ENCODE results near the gene FRZB.
"Not testable (repeated sequence)": the region's sequence is repeated elsewhere in the genome, so short reads cannot be mapped to it uniquely, and the experiment has no call there.

FRZB gene

GRCh38 chr2:182887753-182888415 lies 21.4 kb upstream of the FRZB start:
- no peak for DNase-seq

DNA sequence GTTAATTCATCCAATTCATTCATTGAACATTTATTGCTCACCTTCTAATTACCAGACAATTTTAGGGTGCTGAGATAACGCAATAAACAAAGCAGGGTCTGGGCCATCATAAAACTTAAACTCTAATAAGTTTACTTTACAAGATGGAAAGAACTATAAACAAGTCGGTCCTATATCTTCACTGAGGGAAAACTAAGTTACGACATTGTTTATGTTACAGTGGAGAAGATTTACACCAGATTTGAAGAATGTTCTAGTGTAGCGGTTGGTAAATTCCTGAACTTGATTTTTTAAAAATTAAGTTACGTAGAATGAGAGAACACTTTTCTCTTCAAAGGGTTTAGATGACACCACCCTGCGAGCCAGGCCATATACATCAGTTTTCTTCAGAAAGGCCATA lies 20.7 kb upstream of the FRZB start:
- DNase-seq: no peak

GRCh38 chr2:182885771-182886170 lies 19.3 kb upstream of the FRZB start:
- DNase-seq: no peak

- DNase-seq: no peak
Observed at GRCh38 chr2:182883451-182883850, 17.0 kb upstream of the FRZB start.

- not testable (repeated sequence) for DNase-seq
Observed at GRCh38 chr2:182880100-182880499, 13.7 kb upstream of the FRZB start.

DNA sequence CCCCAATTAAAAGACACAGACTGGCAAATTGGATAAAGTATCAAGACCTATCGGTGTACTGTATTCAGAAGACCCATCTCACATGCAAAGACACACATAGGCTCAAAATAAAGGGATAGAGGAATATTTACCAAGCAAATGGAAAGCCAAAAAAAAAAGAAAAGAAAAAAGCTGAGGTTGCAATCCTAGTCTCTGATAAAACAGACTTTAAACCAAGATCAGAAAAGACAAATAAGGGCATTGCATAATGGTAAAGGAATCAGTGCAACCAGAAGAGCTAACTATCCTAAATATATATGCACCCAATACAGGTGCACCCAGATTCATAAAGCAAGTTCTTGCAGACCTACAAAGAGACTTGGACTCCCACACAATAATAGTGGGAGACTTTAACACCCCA lies 10.2 kb upstream of the FRZB start:
- not testable (repeated sequence) for DNase-seq

DNA sequence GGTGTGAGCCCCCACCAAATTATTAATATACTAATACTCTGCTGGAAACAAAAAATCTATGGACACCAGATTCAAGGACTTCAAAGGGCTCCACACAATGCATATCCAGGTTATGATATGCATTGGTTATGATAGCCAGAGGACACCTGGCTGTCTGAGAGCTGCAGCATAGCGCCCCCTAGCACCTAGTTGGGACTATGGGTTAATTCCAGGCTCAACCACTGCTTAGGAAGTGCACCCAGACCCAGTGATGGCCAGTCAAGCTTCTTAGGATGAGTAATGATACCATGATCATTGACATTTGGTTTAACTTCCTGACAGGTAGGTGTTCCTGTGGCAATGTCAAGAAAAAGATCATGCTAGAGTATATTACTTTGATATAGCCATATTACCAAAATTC lies 3.8 kb upstream of the FRZB start:
- peak in 1 of 2 experiments; percentile 6 for DNase-seq

GRCh38 chr2:182868054-182868796 lies 1.8 kb upstream of the FRZB start:
- no peak for DNase-seq

DNA sequence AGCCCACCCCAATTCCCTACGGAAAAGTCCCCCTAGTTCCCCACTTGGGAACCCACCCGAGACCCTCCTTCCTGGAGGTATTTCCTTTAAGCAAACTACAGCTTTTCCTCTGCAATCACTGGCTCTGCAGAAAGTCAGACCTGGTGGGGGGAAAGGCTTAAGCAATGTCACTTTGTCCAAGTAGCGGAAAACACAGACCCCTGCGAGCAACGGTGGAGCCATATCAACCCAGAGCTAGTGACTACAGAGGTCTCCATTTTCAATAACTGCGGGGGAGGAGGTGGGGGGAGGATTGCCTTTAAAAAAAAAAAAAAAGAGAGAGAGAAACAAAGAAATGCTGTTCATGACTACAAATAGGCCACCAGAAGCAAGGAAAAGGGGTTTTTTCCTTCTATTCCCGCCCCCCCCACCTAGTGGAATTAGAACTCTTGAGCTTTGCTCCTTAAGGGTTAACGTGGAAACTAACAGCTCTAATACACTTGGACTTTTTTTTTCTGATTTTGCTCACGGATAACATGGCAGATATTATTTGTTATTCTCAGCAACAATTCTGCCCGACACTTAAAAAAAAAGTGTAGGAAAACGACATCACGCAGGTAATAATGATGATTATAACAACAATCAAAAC lies 1.1 kb upstream of the FRZB start:
- DNase-seq: no peak

- no peak for DNase-seq
Observed at GRCh38 chr2:182866095-182866460, 359 bp downstream of the FRZB start.

DNA sequence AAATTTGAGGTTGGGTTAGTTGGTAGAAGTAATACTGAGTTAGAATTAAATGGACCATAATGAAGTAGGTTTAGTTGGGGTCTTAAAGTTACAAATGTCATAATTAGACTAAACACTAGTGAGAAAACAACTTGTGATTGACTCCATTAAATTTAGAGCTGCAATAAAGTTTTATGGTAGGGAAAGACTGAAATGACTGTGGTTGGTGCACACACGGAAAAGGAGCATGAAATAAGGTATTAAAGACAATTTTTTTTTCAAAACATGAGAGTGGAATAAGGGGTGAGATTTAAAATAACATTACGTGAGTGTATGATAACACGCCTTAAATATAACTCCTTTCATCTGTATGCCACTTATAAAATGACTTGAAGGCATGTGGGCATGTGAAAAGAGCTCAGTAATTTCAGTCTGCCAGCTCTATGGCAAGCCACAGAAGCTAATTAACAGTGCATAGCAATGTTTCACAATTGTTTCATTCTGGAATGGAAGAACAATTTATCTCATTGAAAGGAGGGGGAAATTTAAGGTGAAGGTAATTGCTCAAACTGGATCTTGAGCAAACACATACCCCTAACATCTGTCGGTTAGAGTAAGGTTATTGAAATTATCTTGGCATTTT lies 1.4 kb downstream of the FRZB start:
- no peak for DNase-seq

DNA sequence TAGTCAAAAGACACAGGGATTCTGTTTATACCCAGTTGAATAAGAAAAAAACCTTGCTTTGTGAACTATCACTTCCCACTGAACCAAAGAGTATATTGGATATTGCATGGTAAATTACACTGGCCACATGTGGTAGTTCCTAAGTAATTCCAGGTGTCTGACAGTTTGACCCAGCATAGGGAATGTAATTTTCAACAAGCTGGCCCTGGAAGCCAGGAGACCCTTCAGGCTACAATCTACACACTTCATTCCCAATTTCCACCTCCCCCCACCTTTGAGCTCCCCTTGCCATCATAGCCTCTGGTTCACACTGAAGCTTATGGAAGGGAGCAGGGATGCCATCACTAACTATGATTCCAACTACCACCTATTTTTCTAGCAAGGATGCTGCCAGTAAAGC lies 2.8 kb downstream of the FRZB start:
- no peak for DNase-seq

DNA sequence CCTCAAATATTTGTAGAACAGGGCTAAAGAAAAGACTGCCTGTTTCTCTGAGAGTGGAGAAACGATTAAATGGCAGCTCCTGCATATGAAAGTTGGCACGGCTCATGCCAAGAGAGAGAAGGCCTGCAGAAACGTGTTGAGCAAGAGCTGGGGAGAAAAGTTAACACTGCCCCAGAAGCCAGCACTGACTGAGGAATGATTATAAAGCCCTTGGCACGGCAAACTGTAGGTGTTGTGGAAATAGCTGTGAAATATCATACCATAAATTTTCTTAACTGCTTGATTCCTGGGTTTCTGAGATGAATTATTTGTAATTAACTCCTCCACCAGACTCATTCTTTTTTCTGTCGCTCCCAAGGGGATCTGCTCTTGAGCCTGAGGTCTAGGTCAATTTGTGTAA lies 4.3 kb downstream of the FRZB start:
- DNase-seq: no peak

DNA sequence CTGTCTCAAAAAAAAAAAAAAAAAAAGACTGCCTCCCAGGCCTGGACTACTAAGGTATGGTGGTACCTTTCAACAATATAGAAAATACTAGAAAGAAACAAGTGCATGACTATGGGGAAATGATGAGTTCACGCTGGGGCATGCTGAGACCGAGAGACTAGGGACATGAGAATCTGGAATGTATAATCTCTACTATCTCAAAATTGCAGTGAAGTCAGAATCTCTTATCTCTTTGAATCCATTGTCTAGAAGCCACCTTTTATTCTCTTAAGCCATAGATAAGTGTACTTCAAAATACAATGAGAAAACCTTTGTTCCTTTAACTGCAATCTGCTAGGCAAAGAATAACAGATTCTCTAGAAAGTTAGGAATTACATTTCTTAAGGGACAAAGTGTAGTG lies 5.6 kb downstream of the FRZB start:
- DNase-seq: no peak

- DNase-seq: no peak
Observed at GRCh38 chr2:182858671-182859070, 7.8 kb downstream of the FRZB start.

DNA sequence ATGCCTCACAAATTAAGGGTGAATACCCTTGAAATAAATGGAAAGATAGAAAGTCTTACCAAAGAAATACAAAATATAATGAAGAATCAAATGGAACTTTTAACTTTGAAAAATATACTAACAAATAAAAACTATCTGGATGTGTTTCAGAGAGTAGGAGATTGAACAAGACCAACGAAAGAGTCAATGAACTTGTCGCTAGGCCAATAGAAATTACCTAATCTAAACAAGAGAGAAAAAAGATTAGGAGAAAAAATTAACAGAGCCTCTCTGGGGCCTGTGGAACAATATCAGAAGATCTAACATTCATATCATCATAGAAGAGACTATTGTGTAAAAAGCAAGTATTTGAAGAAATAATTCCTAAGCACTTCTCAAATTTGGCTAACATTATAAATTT lies 11.1 kb downstream of the FRZB start:
- no peak for DNase-seq

- no peak for DNase-seq
Observed at GRCh38 chr2:182854375-182855105, 11.9 kb downstream of the FRZB start.

DNA sequence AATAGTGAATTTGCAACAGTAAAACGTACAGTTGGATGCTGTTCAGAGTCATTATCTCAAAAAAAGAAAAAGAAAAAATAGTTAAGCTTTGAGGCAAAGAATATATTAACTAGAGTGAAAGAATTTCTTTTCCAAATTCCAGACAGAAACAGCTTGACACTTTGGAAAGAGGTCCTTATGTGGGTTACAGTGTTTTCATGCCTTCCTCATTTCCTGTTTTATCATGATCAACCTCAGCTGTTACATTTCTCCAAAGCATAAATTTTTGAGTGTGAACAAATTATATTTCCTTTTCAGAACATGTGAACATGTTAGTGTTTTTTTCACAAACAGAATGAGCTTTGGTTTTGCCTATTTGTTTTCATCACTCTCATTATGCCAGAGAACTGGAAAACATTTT lies 13.6 kb downstream of the FRZB start:
- no peak for DNase-seq

GRCh38 chr2:182852090-182852489 lies 14.3 kb downstream of the FRZB start:
- no peak for DNase-seq

DNA sequence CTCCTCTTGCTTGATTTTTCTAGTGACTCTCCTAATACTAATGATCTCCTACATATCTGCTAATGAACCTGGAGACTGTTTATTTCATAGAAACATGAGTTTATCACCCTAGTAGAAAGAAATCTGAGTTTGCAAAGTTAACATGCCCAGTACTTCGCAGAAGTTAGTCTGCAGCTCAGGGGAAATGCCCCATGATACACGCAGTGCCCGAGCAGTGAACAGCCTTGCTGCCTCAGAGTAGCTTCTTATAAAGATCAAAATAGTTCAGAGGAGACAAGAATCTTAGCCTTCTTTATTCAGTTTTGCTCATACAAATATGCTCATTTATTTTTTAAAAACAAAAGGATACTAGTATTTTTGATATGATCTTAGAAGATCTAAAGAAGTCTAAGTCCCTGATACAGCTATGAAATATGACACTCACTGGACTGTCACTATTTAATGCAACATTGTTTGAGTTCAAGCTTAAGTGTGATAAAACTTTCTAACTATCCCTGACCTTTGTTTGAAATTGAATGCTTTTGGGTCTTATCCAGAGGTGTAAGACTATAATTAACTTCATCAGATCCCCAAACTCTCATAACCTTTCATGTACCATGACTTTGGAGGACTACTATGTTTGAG lies 20.5 kb downstream of the FRZB start:
- no peak for DNase-seq

DNA sequence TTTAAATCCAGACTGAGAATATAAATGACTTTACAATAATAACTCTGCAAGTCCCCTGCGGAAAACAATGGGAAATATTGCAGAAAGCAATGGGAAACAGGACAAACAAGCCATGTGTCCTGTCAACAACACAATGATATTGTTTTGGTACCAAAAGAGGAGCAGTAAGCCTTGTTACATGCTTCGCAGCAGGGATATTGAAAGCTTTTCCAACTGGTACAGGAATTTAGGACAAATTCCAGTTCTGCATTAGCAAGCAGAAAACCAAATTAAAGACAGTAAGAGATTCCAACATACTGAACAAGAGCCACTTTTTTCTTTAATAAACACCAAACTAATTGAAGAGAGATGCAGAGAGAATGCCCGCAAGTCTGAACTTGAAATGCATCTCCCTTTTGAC lies 30.0 kb downstream of the FRZB start:
- DNase-seq: no peak

DNA sequence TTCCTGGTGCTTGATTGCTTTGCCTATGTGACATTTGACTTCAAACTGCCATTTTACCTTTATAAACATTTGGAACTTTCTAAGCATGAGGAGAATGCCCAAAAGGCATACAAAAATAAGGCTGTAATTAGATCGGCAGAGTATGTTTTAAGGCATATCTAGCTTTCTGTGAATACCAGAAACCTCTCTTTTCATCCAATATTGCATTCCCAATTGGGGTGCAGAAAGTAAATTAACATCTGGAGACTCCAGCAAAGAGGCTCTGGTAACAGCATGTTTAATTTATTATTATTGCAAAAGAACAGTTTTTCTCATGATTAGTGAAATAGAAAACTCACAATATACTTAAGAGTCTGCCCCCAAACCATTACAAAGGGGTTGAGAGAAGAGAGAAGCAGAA lies 32.1 kb downstream of the FRZB start:
- DNase-seq: no peak
